ENCODE data around the gene LRMDA. TPM values are rescaled to one million over a fixed set of nuclear protein-coding genes. Genes with fewer than 3 reads are reported as not detected.
A peak's percentile ranks its signal among the peaks of the same experiment; 100 is the strongest.

The LRMDA gene
- total and polyA plus RNA-seq, 2 of the 4 experiments (the other 2 are of a cell fraction) = 0.07 TPM; not detected in 1

GRCh38 chr10:75740541-75740940 is 309.1 kb downstream of the LRMDA start:
- no peak overlapping the region for H2AK5ac ChIP-seq (ENCODE audit: low read depth, low read length)
- H2AFZ ChIP-seq (replicated peaks; ENCODE audit: low read length, poor library complexity) = no peak overlapping the region
- no CpG with 5 or more reads among the region's 1 CpG for WGBS, 2 experiments (ENCODE audit: extremely low coverage in 2 of 2, insufficient read length in 1 of 2)
- dilution Hi-C loops (cut with HindIII; ENCODE audit: low sequenced_read_pairs, unreplicated experiment) = no loop called here
- H2BK15ac ChIP-seq (ENCODE audit: low read depth, low read length) = no peak overlapping the region
- no peak overlapping the region for H3K4ac ChIP-seq (ENCODE audit: low read depth, low read length)
- no peak overlapping the region for H3K18ac ChIP-seq (ENCODE audit: low read depth, low read length)
- H3K4me2 ChIP-seq (ENCODE audit: low read depth, low read length) = no peak overlapping the region
- DNase-seq (no peak), ATAC-seq (ENCODE audit: low read depth) (no peak)
- no peaks in the 10 kb centered on the region for H4K20me1 ChIP-seq (ENCODE audit: insufficient read depth, low read length)
- H2AK9ac ChIP-seq (replicated peaks; ENCODE audit: low read depth, low read length, poor library complexity) = peak overlapping the region; percentile 34
- no peaks in the 10 kb centered on the region for H3K9me3 ChIP-seq (ENCODE audit: control insufficient read depth, insufficient read depth, low read length)
- no peak overlapping the region for H3K14ac ChIP-seq (replicated peaks; ENCODE audit: low read depth, low read length)
- no peak overlapping the region for H2BK20ac ChIP-seq (ENCODE audit: low read depth, low read length)
- H3K56ac ChIP-seq (ENCODE audit: extremely low read depth, insufficient read depth, low read length) = no peak overlapping the region
- ChIA-PET CTCF (no interaction called here), POLR2A (ENCODE audit: unreplicated experiment) (no interaction called here)
- H3K36me3 ChIP-seq (ENCODE audit: control insufficient read depth, insufficient read depth, low read length) = no peaks in the 10 kb centered on the region
- no peak overlapping the region for H3K9ac ChIP-seq (ENCODE audit: low read depth, low read length)
- H3K23ac ChIP-seq (ENCODE audit: low read depth, low read length) = no peak overlapping the region
- no peak overlapping the region for H2BK120ac ChIP-seq (ENCODE audit: low read depth, low read length)
- no TSS peak for BruUV-seq (replicated peaks)
- no peak overlapping the region for H4K91ac ChIP-seq (ENCODE audit: insufficient read depth, low read depth, low read length)
- intact Hi-C loops (cut with micrococcal nuclease) = no loop called here
- no peaks in the 10 kb centered on the region for H3K4me1 ChIP-seq (ENCODE audit: control insufficient read depth, insufficient read depth, low read length)
- in situ Hi-C loops (cut with MboI; ENCODE audit: low sequenced_read_pairs) = no loop called here
- no peak overlapping the region for H4K8ac ChIP-seq (ENCODE audit: low read depth in 2 of 2, low read length in 2 of 2)
- H3K9me1 ChIP-seq (ENCODE audit: insufficient read depth, low read length) = no peaks in the 10 kb centered on the region
- H3K27me3 ChIP-seq (ENCODE audit: control insufficient read depth, insufficient read depth, low read length) = peaks cover 2% of the 10 kb centered on the region; the same call in 1 of the 2 replicates
- no peak overlapping the region for H4K5ac ChIP-seq (ENCODE audit: low read depth, low read length)
- TF ChIP-seq CHD1 (IDR thresholded peaks at IDR 0.05; ENCODE audit: low read depth, low read length) (no peak), RCOR1 (IDR thresholded peaks at IDR 0.05; ENCODE audit: insufficient replicate concordance, low read length) (no peak), CEBPB (IDR thresholded peaks at IDR 0.05; ENCODE audit: low read depth, low read length) (no peak), RFX5 (IDR thresholded peaks at IDR 0.05; ENCODE audit: low read depth, low read length) (no peak), NFE2L2 (IDR thresholded peaks at IDR 0.05; ENCODE audit: low read depth, low read length) (no peak), FOS (IDR thresholded peaks at IDR 0.05; ENCODE audit: low read depth, low read length) (no peak), MAZ (IDR thresholded peaks at IDR 0.05; ENCODE audit: borderline replicate concordance, low read depth, low read length) (no peak), CTCF (conservative IDR thresholded peaks at IDR 0.05; ENCODE audit: low read depth, low read length) (no peak), MAFK (IDR thresholded peaks at IDR 0.05; ENCODE audit: low read depth, low read length) (no peak), RAD21 (IDR thresholded peaks at IDR 0.05; ENCODE audit: low read length) (no peak)
- no peak overlapping the region for H2BK5ac ChIP-seq (ENCODE audit: low read depth, low read length, poor library complexity, severe bottlenecking)
- no peak overlapping the region for H3K4me3 ChIP-seq (ENCODE audit: insufficient read depth, low read depth, low read length)
- H3K27ac ChIP-seq (ENCODE audit: insufficient read depth, low read length) = no peak overlapping the region
- H3K79me1 ChIP-seq (ENCODE audit: low read depth in 1 of 2, low read length in 2 of 2) = no peaks in the 10 kb centered on the region

Data from IMR-90 (cell line).